Neural cell (in vitro differentiated cells): ENCODE results near the gene IRF9.

Experiments used
- CTCF ChIP-seq: fragments of 450-650 bp; IDR thresholded peaks from 2 replicates; pipeline ENCODE4 v1.5.1; 2014; ENCODE audit warnings: antibody characterized with exemption, mild to moderate bottlenecking, moderate library complexity; ENCODE audit not compliant: poor library complexity, severe bottlenecking
- EZH2 ChIP-seq: fragments of 200-600, 300-800 bp; shearing (Covaris generic), sonication (generic); IDR thresholded peaks from 2 replicates; pipeline ENCODE4 v1.6.1; 2014; ENCODE audit warnings: antibody characterized with exemption, low read length, borderline replicate concordance, mild to moderate bottlenecking; ENCODE audit not compliant: insufficient read depth, poor library complexity, severe bottlenecking
- POLR2AphosphoS5 ChIP-seq: IDR thresholded peaks from 2 replicates; pipeline ENCODE4 v1.6.1; 2012

DNA sequence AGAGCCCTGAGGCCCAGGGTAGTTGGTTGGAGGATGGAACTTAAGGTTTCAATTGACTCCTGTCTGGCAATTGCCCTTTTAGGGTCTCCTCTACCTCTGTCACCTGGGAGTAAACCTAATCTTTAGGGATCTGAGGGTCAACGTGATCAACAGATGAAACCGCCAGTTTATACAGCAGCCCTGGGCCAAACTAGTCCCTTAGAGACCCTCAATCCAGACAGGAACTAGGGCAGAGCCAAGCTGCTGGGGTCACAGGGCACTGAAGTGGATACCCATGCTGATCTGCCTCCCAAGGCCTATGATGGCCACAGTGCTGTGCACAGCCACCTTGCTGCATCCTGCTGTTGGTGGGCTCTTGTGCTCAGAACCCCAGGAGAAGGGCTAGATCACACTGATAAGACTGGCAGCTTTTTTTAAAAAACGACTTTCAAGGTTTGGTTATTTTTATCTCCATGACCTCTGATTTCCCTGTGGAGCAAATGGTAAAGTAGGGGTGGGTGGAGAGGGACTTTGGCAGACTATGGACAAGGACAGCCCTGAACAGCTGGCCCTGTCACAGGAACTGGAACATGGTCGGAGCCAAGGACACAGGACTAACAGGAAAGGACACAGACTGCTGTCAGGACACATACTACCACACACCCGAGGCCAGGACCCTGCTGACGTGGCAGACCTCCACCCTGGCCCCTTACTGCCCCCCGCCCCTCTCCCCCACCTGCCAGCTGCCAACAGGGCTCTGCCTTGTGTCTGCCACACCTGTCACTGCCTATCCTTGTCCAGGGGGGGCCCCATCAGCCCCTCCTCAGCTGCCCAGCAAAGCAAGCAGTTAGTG lies 30.1 kb upstream of the IRF9 start:
- no peak for TF ChIP-seq CTCF
- TF ChIP-seq POLR2AphosphoS5, result no peak
- no peak for TF ChIP-seq EZH2
